Psoas muscle (tissue), 8 donors: ENCODE data around the gene LAG3. TPM values are rescaled to one million over a fixed set of nuclear protein-coding genes. Genes with fewer than 3 reads are reported as not detected.
A peak's percentile ranks its signal among the peaks of the same experiment; 100 is the strongest.

Experiments
- ATAC-seq, 4 donors: fragments of 200-7000 bp; cut with Tn5 transposase; one replicate each; pipeline ENCODE4 v1.9.1; 2020; ENCODE audit warnings: moderate library complexity in 3 of 4, mild to moderate bottlenecking in 2 of 4
- DNase-seq, 2 donors: peaks; one replicate each; pipeline ENCODE4 v3.0.0-alpha.2; 2020
- H3K27ac ChIP-seq: fragments of 200-600 bp; one replicate; pipeline ENCODE4 v1.8.0; 2022
- H3K27me3 ChIP-seq, 3 donors: fragments of 200-600 bp in 1 of 3; one replicate each; pipeline versions ENCODE4 v1.6.1 to v1.8.0; 2013 to 2022; ENCODE audit warnings: low read length in 2 of 3, mild to moderate bottlenecking in 2 of 3, moderate library complexity in 1 of 3; ENCODE audit not compliant: insufficient read depth in 3 of 3
- H3K36me3 ChIP-seq, 2 donors: fragments of 200-600 bp in 1 of 2; one replicate each; pipeline versions ENCODE4 v1.6.1 to v1.8.0; 2013 to 2022; ENCODE audit warnings: low read depth in 1 of 2, mild to moderate bottlenecking in 1 of 2, moderate library complexity in 1 of 2; ENCODE audit not compliant: insufficient read depth in 1 of 2
- H3K4me1 ChIP-seq: fragments of 200-600 bp; one replicate; pipeline ENCODE4 v1.8.0; 2022
- H3K4me3 ChIP-seq: fragments of 200-600 bp; one replicate; pipeline ENCODE4 v1.8.0; 2022; ENCODE audit warnings: mild to moderate bottlenecking
- H3K9me3 ChIP-seq: fragments of 200-600 bp; one replicate; pipeline ENCODE4 v1.8.0; 2022
- CTCF ChIP-seq: fragments of 200-600 bp; IDR thresholded peaks from one replicate; pipeline ENCODE4 v1.8.0; 2022; ENCODE audit warnings: antibody characterized with exemption
- WGBS, 3 donors: extraction: QIAGEN DNeasy Blood & Tissue Kit; methylation state at CpG; one replicate each; pipeline versions ENCODE4 v1.1.6 to v1.1.7; 2013; 5-methylcytosine and 5-hydroxymethylcytosine counted together
- intact Hi-C, 2 donors: fragments of 100-400 bp; cut with DNase I; formaldehyde crosslinking; loops; one replicate each; pipeline versions ENCODE4 v1.11.0 to v1.14.2; 2022
- polyA plus RNA-seq, 3 donors: library from polyadenylated mRNA; stranded (reverse); fragments of 200-250 nt; gene quantifications; one replicate each; pipeline ENCODE4 v1.2.3, GENCODE V29; 2013
- total RNA-seq, 4 donors: library from RNA; stranded (reverse); fragmentation: NEBNext Ultra II Directional in 2 of 4; extraction: Animal tissue kit (Norgen Biotek cat#: 25700) in 2 of 4; gene quantifications; one replicate each; pipeline versions ENCODE4 v1.2.1 to v1.2.4, GENCODE V29; 2021 to 2023
- donor health status: healthy with polysubstance abuse.
- donor health status: DM: no; HTN: no; CAD: no; lungs with moderate emphysema.
- donor health status: Bipolar disorder and iron deficiency.
- donor health status: healthy.
- donor health status: DM: yes; HTN: yes; CAD: no.
- donor health status: DM: no; HTN: no; CAD: no.
- donor health status: DM: no; HTN: no; CAD: no.
- donor health status: DM: yes; HTN: yes; CAD: no.

LAG3 gene
- total and polyA plus RNA-seq, 7 donors, result 0.05 to 0.24 (median 0.08) TPM; not detected in 3

GRCh38 chr12:6824085-6824775 is 51.9 kb downstream of the LAG3 start:
- H3K27me3 ChIP-seq, result peaks cover 0 to 68% (median 17%) of the 10 kb centered on the region in 3 donors
- no peak overlapping the region for H3K27ac ChIP-seq
- intact Hi-C loops, result loop anchor here in 1 of 2 donors (10.0 kb wide), 1 partner anchor 69 kb away; the partner anchor contains the start of gene MLF2
- no peak for TF ChIP-seq CTCF
- peaks cover 3% of the 10 kb centered on the region for H3K4me1 ChIP-seq
- H3K9me3 ChIP-seq, result no peaks in the 10 kb centered on the region
- H3K4me3 ChIP-seq, result no peak overlapping the region
- ATAC-seq, result no peak
- DNase-seq, result no peak
- no peaks in the 10 kb centered on the region for H3K36me3 ChIP-seq
- 73 to 84% (median 82%) methylated on average over 32 to 37 of the region's 37 CpGs for WGBS, 3 donors

- Histone ChIP-seq H3K36me3 (no peaks in the 10 kb centered on the region), H3K27ac (no peak overlapping the region), H3K27me3 (peaks cover 0 to 73% (median 15%) of the 10 kb centered on the region in 3 donors), H3K9me3 (no peaks in the 10 kb centered on the region), H3K4me1 (peaks cover 3% of the 10 kb centered on the region), H3K4me3 (no peak overlapping the region)
- 46 to 56% (median 46%) methylated on average over 12 of the region's 12 CpGs for WGBS, 3 donors
- ATAC-seq, result no peak
- DNase-seq, result no peak
- no peak for TF ChIP-seq CTCF
- intact Hi-C loops, result loop anchor here (5.0 to 10.0 kb wide), 3 partner anchors 70 to 208 kb away; partner anchors contain the start of gene MLF2 (in 2 of the 2)
Measured at GRCh38 chr12:6824901-6825381, 52.6 kb downstream of the LAG3 start.

- H3K4me1 ChIP-seq, result peaks cover 3% of the 10 kb centered on the region
- H3K9me3 ChIP-seq, result no peaks in the 10 kb centered on the region
- H3K27ac ChIP-seq, result no peak overlapping the region
- peaks cover 0 to 70% (median 15%) of the 10 kb centered on the region in 3 donors for H3K27me3 ChIP-seq
- no peaks in the 10 kb centered on the region for H3K36me3 ChIP-seq
- WGBS, 3 donors, result 10 to 12% (median 12%) methylated on average over 17 to 19 of the region's 19 CpGs
- peak; percentile 83 to 89 for DNase-seq
- H3K4me3 ChIP-seq, result no peak overlapping the region
- TF ChIP-seq CTCF, result peak; percentile 87
- peak; percentile 79 to 83 (median 82) for ATAC-seq
- intact Hi-C loops, result loop anchor here (2.0 to 10.0 kb wide), 4 partner anchors 71 to 208 kb away; partner anchors contain the start of gene MLF2 (in 2 of the 2)
Measured at GRCh38 chr12:6825398-6826124, 53.2 kb downstream of the LAG3 start.

- TF ChIP-seq CTCF, result no peak
- Histone ChIP-seq H3K27ac (no peak overlapping the region), H3K4me1 (peaks cover 3% of the 10 kb centered on the region), H3K4me3 (no peak overlapping the region), H3K36me3 (no peaks in the 10 kb centered on the region), H3K9me3 (no peaks in the 10 kb centered on the region), H3K27me3 (peaks cover 0 to 70% (median 15%) of the 10 kb centered on the region in 3 donors)
- no peak for DNase-seq
- intact Hi-C loops, result loop anchor here (2.0 to 10.0 kb wide), 4 partner anchors 71 to 209 kb away; partner anchors contain the start of gene MLF2 (in 2 of the 2)
- no peak for ATAC-seq
- WGBS, 3 donors, result 80 to 85% (median 84%) methylated on average over 17 of the region's 17 CpGs
Measured at GRCh38 chr12:6826125-6826733, 53.9 kb downstream of the LAG3 start.
